ENCODE measurements around the gene DLGAP1.

DNA sequence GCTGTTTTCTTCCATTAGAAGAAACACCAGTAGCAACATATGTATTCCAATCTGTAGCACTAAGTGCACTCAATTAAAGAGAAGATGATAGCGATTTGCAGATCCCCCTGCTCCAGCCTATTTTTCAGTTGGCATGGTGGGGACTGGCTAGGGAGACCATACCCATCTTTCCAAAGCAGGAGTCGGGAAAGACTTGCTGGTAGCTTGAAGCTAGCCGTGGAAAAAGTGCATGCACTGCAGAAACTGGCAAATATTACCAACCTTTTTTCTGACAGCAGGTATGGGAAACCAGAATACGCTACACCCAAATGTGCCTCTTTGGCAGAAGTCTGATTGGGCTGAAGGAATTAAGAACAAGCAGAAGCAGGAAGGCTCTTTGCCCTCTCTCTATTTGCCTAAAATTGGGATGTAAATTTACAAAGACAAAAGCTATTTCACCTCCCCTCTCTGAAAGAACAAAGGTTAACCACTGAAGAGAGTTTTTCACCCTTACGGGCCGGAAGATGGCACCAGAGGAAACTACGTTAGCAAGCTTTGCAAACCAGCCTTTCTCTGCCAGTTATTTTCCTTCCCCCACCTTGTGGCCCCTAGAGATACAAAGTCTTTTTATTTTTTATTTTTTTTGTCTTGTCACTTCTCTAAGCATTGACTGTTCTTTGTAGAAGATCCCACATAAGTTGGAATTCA is 273.1 kb downstream of the DLGAP1 start:
- TF ChIP-seq POLR2AphosphoS5 (IDR thresholded peaks at IDR 0.05) = no peak
- TF ChIP-seq, protein P1, sequence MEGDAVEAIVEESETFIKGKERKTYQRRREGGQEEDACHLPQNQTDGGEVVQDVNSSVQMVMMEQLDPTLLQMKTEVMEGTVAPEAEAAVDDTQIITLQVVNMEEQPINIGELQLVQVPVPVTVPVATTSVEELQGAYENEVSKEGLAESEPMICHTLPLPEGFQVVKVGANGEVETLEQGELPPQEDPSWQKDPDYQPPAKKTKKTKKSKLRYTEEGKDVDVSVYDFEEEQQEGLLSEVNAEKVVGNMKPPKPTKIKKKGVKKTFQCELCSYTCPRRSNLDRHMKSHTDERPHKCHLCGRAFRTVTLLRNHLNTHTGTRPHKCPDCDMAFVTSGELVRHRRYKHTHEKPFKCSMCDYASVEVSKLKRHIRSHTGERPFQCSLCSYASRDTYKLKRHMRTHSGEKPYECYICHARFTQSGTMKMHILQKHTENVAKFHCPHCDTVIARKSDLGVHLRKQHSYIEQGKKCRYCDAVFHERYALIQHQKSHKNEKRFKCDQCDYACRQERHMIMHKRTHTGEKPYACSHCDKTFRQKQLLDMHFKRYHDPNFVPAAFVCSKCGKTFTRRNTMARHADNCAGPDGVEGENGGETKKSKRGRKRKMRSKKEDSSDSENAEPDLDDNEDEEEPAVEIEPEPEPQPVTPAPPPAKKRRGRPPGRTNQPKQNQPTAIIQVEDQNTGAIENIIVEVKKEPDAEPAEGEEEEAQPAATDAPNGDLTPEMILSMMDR (IDR thresholded peaks at IDR 0.05) = no peak
- TF ChIP-seq POLR2A (IDR thresholded peaks at IDR 0.05) = no peak
- no peak for TF ChIP-seq EP300 (IDR thresholded peaks at IDR 0.05)
